GM23338 (cell line): Measurements from ENCODE around the gene TUBB1. TPM values are rescaled to one million over a fixed set of nuclear protein-coding genes. Genes with fewer than 3 reads are reported as not detected.

Experiments used
- ATAC-seq: fragments of 200-7000 bp; cut with Tn5 transposase; 3 replicates; pipeline ENCODE4 v1.9.1; 2020
- DNase-seq: peaks from one replicate; pipeline ENCODE4 v3.0.0-alpha.2; 2015; ENCODE audit warnings: low spot score
- H2AFZ ChIP-seq: fragments of 200-600 bp; sonication (generic); 2 replicates; pipeline ENCODE4 v1.8.0; 2016; ENCODE audit warnings: antibody characterized with exemption, mild to moderate bottlenecking, moderate library complexity
- H3F3A ChIP-seq: fragments of 200-600 bp; sonication (generic); replicated peaks from 2 replicates; pipeline ENCODE4 v1.8.0; 2017; ENCODE audit warnings: antibody characterized with exemption, mixed run types, low read depth
- H3K27ac ChIP-seq: fragments of 200-600 bp; sonication (generic); 2 replicates; pipeline ENCODE4 v1.6.1; 2016; ENCODE audit warnings: low read depth
- H3K27me3 ChIP-seq: fragments of 200-600 bp; sonication (generic); 2 replicates; pipeline ENCODE4 v1.8.0; 2016; ENCODE audit warnings: mild to moderate bottlenecking, mixed run types, moderate library complexity; ENCODE audit not compliant: insufficient read depth
- H3K36me3 ChIP-seq: fragments of 200-600 bp; sonication (generic); 2 replicates; pipeline ENCODE4 v1.8.0; 2016; ENCODE audit warnings: mild to moderate bottlenecking; ENCODE audit not compliant: insufficient read depth
- H3K4me1 ChIP-seq: fragments of 200-600 bp; sonication (generic); 2 replicates; pipeline ENCODE4 v1.8.0; 2016; ENCODE audit warnings: mild to moderate bottlenecking, moderate library complexity; ENCODE audit not compliant: insufficient read depth
- H3K4me2 ChIP-seq: fragments of 200-600 bp; sonication (generic); 2 replicates; pipeline ENCODE4 v1.7.1; 2017; ENCODE audit warnings: mixed run types
- H3K4me3 ChIP-seq: fragments of 200-600 bp; sonication (generic); 2 replicates; pipeline ENCODE4 v1.6.1; 2016; ENCODE audit warnings: mixed run types
- H3K79me2 ChIP-seq: fragments of 200-600 bp; sonication (generic); replicated peaks from 2 replicates; pipeline ENCODE4 v1.8.0; 2017; ENCODE audit warnings: mild to moderate bottlenecking; ENCODE audit not compliant: insufficient read depth
- H3K9me2 ChIP-seq: fragments of 200-600 bp; sonication (generic); 2 replicates; pipeline ENCODE4 v1.8.0; 2017; ENCODE audit not compliant: insufficient read depth
- H4K20me1 ChIP-seq: fragments of 200-600 bp; sonication (generic); replicated peaks from 2 replicates; pipeline ENCODE4 v1.8.0; 2017; ENCODE audit warnings: mild to moderate bottlenecking; ENCODE audit not compliant: insufficient read depth
- H3K27ac Mint-ChIP-seq: 2 replicates; pipeline ENCODE4 v1.8.0; 2020; ENCODE audit warnings: inconsistent platforms, mild to moderate bottlenecking, moderate library complexity, mixed read lengths
- H3K27me3 Mint-ChIP-seq: 3 replicates; pipeline ENCODE4 v1.8.0; 2022; ENCODE audit warnings: low read depth, mild to moderate bottlenecking, moderate library complexity, mixed read lengths, inconsistent platforms; ENCODE audit not compliant: insufficient read depth, poor library complexity
- H3K36me3 Mint-ChIP-seq: 3 replicates; pipeline ENCODE4 v1.8.0; 2021; ENCODE audit warnings: low read depth, mild to moderate bottlenecking, inconsistent platforms, moderate library complexity, mixed read lengths
- H3K4me1 Mint-ChIP-seq: 3 replicates; pipeline ENCODE4 v1.8.0; 2020; ENCODE audit warnings: mild to moderate bottlenecking, inconsistent platforms, mixed read lengths
- H3K4me3 Mint-ChIP-seq: 3 replicates; pipeline ENCODE4 v1.8.0; 2021; ENCODE audit warnings: moderate library complexity, mild to moderate bottlenecking, inconsistent platforms, mixed read lengths
- H3K9me3 Mint-ChIP-seq: 3 replicates; pipeline ENCODE4 v1.8.0; 2020; ENCODE audit warnings: moderate library complexity, mild to moderate bottlenecking, inconsistent platforms, mixed read lengths
- CREB1 ChIP-seq: fragments of 250-450 bp; sonication (Bioruptor Pico); IDR thresholded peaks from 2 replicates; pipeline ENCODE4 v1.5.0; 2020; ENCODE audit warnings: low read depth, mild to moderate bottlenecking, moderate library complexity
- CTCF ChIP-seq, 2 experiments: fragments of 200-600 bp in 1 of 2; sonication (generic) in 1 of 2; conservative IDR thresholded peaks; 2 replicates each; pipeline versions ENCODE4 v1.5.1 to v1.6.1; 2016 to 2017; ENCODE audit warnings: antibody characterized with exemption in 2 of 2, low read depth in 2 of 2, mild to moderate bottlenecking in 2 of 2, moderate library complexity in 1 of 2
- EZH2 ChIP-seq: fragments of 200-600 bp; sonication (generic); IDR thresholded peaks from one replicate; pipeline ENCODE4 v1.8.0; 2017; ENCODE audit warnings: antibody characterized with exemption, mild to moderate bottlenecking, low read depth; ENCODE audit not compliant: unreplicated experiment
- EZH2phosphoT487 ChIP-seq: fragments of 200-600 bp; sonication (generic); IDR thresholded peaks from one replicate; pipeline ENCODE4 v1.8.1; 2018; ENCODE audit warnings: antibody characterized with exemption; ENCODE audit not compliant: unreplicated experiment
- JUNB ChIP-seq: IDR thresholded peaks from one replicate; pipeline ENCODE4 v1.6.1; 2016; ENCODE audit warnings: antibody characterized with exemption; ENCODE audit not compliant: unreplicated experiment
- NANOG ChIP-seq: IDR thresholded peaks from 2 replicates; pipeline ENCODE4 v1.6.1; 2016; ENCODE audit warnings: antibody characterized with exemption, borderline replicate concordance
- POLR2AphosphoS5 ChIP-seq: IDR thresholded peaks from 2 replicates; pipeline ENCODE4 v1.6.1; 2016; ENCODE audit warnings: antibody characterized with exemption, low read depth
- STAT1 ChIP-seq: IDR thresholded peaks from one replicate; pipeline ENCODE4 v1.6.1; 2016; ENCODE audit warnings: antibody characterized with exemption; ENCODE audit not compliant: unreplicated experiment
- ZNF114 ChIP-seq: fragments of 250-450 bp; sonication (Bioruptor Pico); IDR thresholded peaks from 2 replicates; pipeline ENCODE4 v1.5.0; 2020; ENCODE audit warnings: mild to moderate bottlenecking, moderate library complexity
- ZNF331 ChIP-seq: fragments of 250-450 bp; sonication (Bioruptor Pico); IDR thresholded peaks from 2 replicates; pipeline ENCODE4 v1.5.0; 2020; ENCODE audit warnings: low read depth, mild to moderate bottlenecking, moderate library complexity
- ZNF462 ChIP-seq: fragments of 250-450 bp; sonication (Bioruptor Pico); IDR thresholded peaks from 2 replicates; pipeline ENCODE4 v1.5.0; 2020; ENCODE audit warnings: mild to moderate bottlenecking, moderate library complexity
- polyA plus RNA-seq: library from polyadenylated mRNA; unstranded; fragments of >200 nt; fragmentation: Nextera tagmentation; extraction: Ambion mirVana; gene quantifications from 2 replicates; pipeline ENCODE4 v1.2.1, GENCODE V29; 2016
- total RNA-seq: library from RNA; depleted of rRNA; stranded (reverse); fragments of >200 nt; shearing (Covaris generic); gene quantifications from 2 replicates; pipeline ENCODE4 v1.2.3, GENCODE V29; 2014
- TF ChIP-seq, protein P1 (sequence below): IDR thresholded peaks from 2 replicates; pipeline ENCODE4 v1.6.1; 2016; ENCODE audit warnings: antibody characterized with exemption
- TF ChIP-seq, protein P2 (sequence below): IDR thresholded peaks from one replicate; pipeline ENCODE4 v1.6.1; 2018; ENCODE audit warnings: antibody characterized with exemption; ENCODE audit not compliant: unreplicated experiment

The TUBB1 gene
- total and polyA plus RNA-seq, 2 experiments from 2014 or later, result not detected

DNA sequence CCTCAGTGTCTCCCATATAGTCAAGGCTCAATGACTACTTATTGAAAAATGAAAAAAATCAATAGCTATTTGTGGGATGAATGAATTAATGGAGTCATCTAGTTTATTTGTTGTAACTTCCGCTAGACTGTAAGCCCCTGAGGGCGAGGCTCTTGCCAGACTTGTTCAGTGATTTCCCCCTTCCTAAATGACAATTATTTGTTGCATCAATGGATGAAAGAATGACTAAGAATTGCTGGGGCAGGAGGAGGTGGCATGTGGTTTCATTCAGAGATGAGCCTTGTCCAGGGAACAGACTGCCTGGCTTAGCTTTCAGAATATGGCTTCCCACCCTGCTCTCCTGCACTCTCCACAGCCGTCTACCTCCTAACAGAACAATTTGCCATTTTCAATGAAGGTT, 24.5 kb downstream of the TUBB1 start:
- Histone ChIP-seq H3K27ac (no peak overlapping the region), H3F3A (peaks cover 6% of the 10 kb centered on the region; the same call in 1 of the 2 replicates), H2AFZ (peak overlapping the region; percentile 98; the same call in 1 of the 2 replicates), H3K27me3 (no peaks in the 10 kb centered on the region), H3K4me1 (0 out of 2 replicates have a peak, but pooled peaks cover 3% of the 10 kb centered on the region), H3K9me2 (no peaks in the 10 kb centered on the region), H4K20me1 (peaks cover 24% of the 10 kb centered on the region), H3K79me2 (peaks cover 36% of the 10 kb centered on the region), H3K4me2 (no peak overlapping the region), H3K4me3 (no peak overlapping the region), H3K36me3 (no peaks in the 10 kb centered on the region)
- peaks cover 5% of the 10 kb centered on the region; the same call in 2 of the 3 replicates for H3K36me3 Mint-ChIP-seq
- H3K9me3 Mint-ChIP-seq, result no peaks in the 10 kb centered on the region
- H3K4me1 Mint-ChIP-seq, result peaks cover 16% of the 10 kb centered on the region
- TF ChIP-seq, protein P1, sequence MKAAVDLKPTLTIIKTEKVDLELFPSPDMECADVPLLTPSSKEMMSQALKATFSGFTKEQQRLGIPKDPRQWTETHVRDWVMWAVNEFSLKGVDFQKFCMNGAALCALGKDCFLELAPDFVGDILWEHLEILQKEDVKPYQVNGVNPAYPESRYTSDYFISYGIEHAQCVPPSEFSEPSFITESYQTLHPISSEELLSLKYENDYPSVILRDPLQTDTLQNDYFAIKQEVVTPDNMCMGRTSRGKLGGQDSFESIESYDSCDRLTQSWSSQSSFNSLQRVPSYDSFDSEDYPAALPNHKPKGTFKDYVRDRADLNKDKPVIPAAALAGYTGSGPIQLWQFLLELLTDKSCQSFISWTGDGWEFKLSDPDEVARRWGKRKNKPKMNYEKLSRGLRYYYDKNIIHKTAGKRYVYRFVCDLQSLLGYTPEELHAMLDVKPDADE, result no peak
- TF ChIP-seq CTCF (conservative IDR thresholded peaks at IDR 0.05; ENCODE audit: low read depth in 2 of 2) (no peak), NANOG (no peak), ZNF462 (CRISPR knock-in tag) (no peak), ZNF114 (CRISPR knock-in tag) (no peak), EZH2phosphoT487 (no peak), STAT1 (no peak), CREB1 (CRISPR knock-in tag) (no peak), EZH2 (no peak), ZNF331 (CRISPR knock-in tag) (no peak), JUNB (no peak), POLR2AphosphoS5 (no peak)
- TF ChIP-seq, protein P2, sequence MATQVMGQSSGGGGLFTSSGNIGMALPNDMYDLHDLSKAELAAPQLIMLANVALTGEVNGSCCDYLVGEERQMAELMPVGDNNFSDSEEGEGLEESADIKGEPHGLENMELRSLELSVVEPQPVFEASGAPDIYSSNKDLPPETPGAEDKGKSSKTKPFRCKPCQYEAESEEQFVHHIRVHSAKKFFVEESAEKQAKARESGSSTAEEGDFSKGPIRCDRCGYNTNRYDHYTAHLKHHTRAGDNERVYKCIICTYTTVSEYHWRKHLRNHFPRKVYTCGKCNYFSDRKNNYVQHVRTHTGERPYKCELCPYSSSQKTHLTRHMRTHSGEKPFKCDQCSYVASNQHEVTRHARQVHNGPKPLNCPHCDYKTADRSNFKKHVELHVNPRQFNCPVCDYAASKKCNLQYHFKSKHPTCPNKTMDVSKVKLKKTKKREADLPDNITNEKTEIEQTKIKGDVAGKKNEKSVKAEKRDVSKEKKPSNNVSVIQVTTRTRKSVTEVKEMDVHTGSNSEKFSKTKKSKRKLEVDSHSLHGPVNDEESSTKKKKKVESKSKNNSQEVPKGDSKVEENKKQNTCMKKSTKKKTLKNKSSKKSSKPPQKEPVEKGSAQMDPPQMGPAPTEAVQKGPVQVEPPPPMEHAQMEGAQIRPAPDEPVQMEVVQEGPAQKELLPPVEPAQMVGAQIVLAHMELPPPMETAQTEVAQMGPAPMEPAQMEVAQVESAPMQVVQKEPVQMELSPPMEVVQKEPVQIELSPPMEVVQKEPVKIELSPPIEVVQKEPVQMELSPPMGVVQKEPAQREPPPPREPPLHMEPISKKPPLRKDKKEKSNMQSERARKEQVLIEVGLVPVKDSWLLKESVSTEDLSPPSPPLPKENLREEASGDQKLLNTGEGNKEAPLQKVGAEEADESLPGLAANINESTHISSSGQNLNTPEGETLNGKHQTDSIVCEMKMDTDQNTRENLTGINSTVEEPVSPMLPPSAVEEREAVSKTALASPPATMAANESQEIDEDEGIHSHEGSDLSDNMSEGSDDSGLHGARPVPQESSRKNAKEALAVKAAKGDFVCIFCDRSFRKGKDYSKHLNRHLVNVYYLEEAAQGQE, result no peak
- ATAC-seq, result no peak
- no peak overlapping the region for H3K27ac Mint-ChIP-seq
- peak overlapping the region; percentile 65 for H3K4me3 Mint-ChIP-seq
- DNase-seq, result no peak
- H3K27me3 Mint-ChIP-seq, result peaks cover 6% of the 10 kb centered on the region
